HEK293 (cell line): Measurements from ENCODE around the gene RAI14.

Experiments used
- CTCF ChIA-PET: fragments of 350-600 bp; formaldehyde crosslinking; extraction: SDS; loops from one replicate; lab custom pipeline; 2021; ENCODE audit warnings: antibody characterized with exemption; lab: Yijun Ruan, JAX
- POLR2A ChIA-PET: fragments of 300-600 bp; formaldehyde crosslinking; extraction: SDS; loops from one replicate; lab custom pipeline; 2020; ENCODE audit warnings: antibody characterized with exemption, inconsistent platforms; lab: Yijun Ruan, JAX
- H3K27ac ChIP-seq: fragments of 200-500 bp; sonication (Bioruptor generic); 2 replicates; pipeline ENCODE4 v1.5.1; 2014; ENCODE audit warnings: low read depth, low read length, control low read depth, inconsistent platforms; ENCODE audit errors: extremely low read depth
- H3K36me3 ChIP-seq, 2 experiments: fragments of 200-500 bp in 1 of 2; sonication (Bioruptor generic) in 1 of 2; 1 replicate in 1 of 2; 2 replicates in 1 of 2; pipeline ENCODE4 v1.5.1; 2014 to 2017; ENCODE audit warnings: inconsistent platforms in 2 of 2, low read length in 2 of 2; ENCODE audit not compliant: control insufficient read depth in 2 of 2, insufficient read depth in 1 of 2
- H3K4me1 ChIP-seq: fragments of 200-500 bp; sonication (Bioruptor generic); 2 replicates; pipeline ENCODE4 v1.5.1; 2014; ENCODE audit warnings: mild to moderate bottlenecking, low read length, inconsistent platforms; ENCODE audit not compliant: control insufficient read depth, insufficient read depth
- H3K4me3 ChIP-seq: 2 replicates; pipeline ENCODE4 v1.5.1; 2011; ENCODE audit warnings: low read depth, mild to moderate bottlenecking, control low read depth, low read length, moderate library complexity
- H3K9me3 ChIP-seq: fragments of 200-500 bp; sonication (Bioruptor generic); 2 replicates; pipeline ENCODE4 v1.5.1; 2014; ENCODE audit warnings: low read depth, low read length, inconsistent platforms; ENCODE audit not compliant: control insufficient read depth, insufficient read depth
- MEIS1 ChIP-seq: sonication (generic); formaldehyde crosslinking; IDR thresholded peaks from 2 replicates; pipeline ENCODE4 v1.8.1; 2022; ENCODE audit warnings: missing genetic modification reagents, mild to moderate bottlenecking, borderline replicate concordance
- PRDM1 ChIP-seq: fragments of 450-650 bp; formaldehyde crosslinking; IDR thresholded peaks from 2 replicates; pipeline ENCODE4; 2016; ENCODE audit warnings: missing biosample characterization, missing genetic modification characterization
- PRDM10 ChIP-seq: fragments of 450-650 bp; formaldehyde crosslinking; IDR thresholded peaks from 2 replicates; pipeline ENCODE4 v1.5.1; 2016; ENCODE audit warnings: missing biosample characterization, missing genetic modification characterization
- SP7 ChIP-seq: fragments of 450-650 bp; formaldehyde crosslinking; IDR thresholded peaks from 2 replicates; pipeline ENCODE4 v1.5.1; 2016; ENCODE audit warnings: missing biosample characterization, missing genetic modification characterization
- TSHZ1 ChIP-seq: fragments of 450-650 bp; formaldehyde crosslinking; IDR thresholded peaks from 2 replicates; pipeline ENCODE4 v1.5.1; 2016; ENCODE audit warnings: missing biosample characterization, missing genetic modification characterization, borderline replicate concordance
- ZFHX2 ChIP-seq: fragments of 450-650 bp; formaldehyde crosslinking; conservative IDR thresholded peaks from 2 replicates; pipeline ENCODE4 v1.5.1; 2016; ENCODE audit warnings: missing biosample characterization, missing genetic modification characterization
- ZIC2 ChIP-seq: fragments of 450-650 bp; formaldehyde crosslinking; IDR thresholded peaks from 2 replicates; pipeline ENCODE4 v1.5.1; 2016; ENCODE audit warnings: missing biosample characterization, missing genetic modification characterization
- ZNF140 ChIP-seq: fragments of 450-650 bp; formaldehyde crosslinking; IDR thresholded peaks from 2 replicates; pipeline ENCODE4 v1.5.1; 2016; ENCODE audit warnings: missing biosample characterization, missing genetic modification characterization
- ZNF223 ChIP-seq: fragments of 450-650 bp; formaldehyde crosslinking; IDR thresholded peaks from 2 replicates; pipeline ENCODE4 v1.5.1; 2016; ENCODE audit warnings: missing biosample characterization, missing genetic modification characterization
- ZNF501 ChIP-seq: fragments of 450-650 bp; formaldehyde crosslinking; IDR thresholded peaks from 2 replicates; pipeline ENCODE4 v1.5.1; 2016; ENCODE audit warnings: missing biosample characterization, missing genetic modification characterization
- ZNF558 ChIP-seq: fragments of 450-650 bp; formaldehyde crosslinking; IDR thresholded peaks from 2 replicates; pipeline ENCODE4 v1.5.1; 2016; ENCODE audit warnings: missing biosample characterization, missing genetic modification characterization
- ZNF571 ChIP-seq: fragments of 450-650 bp; formaldehyde crosslinking; IDR thresholded peaks from 2 replicates; pipeline ENCODE4 v1.5.0; 2017; ENCODE audit warnings: missing biosample characterization, missing genetic modification characterization
- ZNF600 ChIP-seq: fragments of 450-650 bp; formaldehyde crosslinking; IDR thresholded peaks from 2 replicates; pipeline ENCODE4 v1.5.1; 2016; ENCODE audit warnings: missing biosample characterization, missing genetic modification characterization
- ZNF624 ChIP-seq: fragments of 450-650 bp; formaldehyde crosslinking; IDR thresholded peaks from 2 replicates; pipeline ENCODE4 v1.5.1; 2017; ENCODE audit warnings: missing biosample characterization, missing genetic modification characterization
- ZNF670 ChIP-seq: fragments of 450-650 bp; formaldehyde crosslinking; IDR thresholded peaks from 2 replicates; pipeline ENCODE4 v1.5.1; 2016; ENCODE audit warnings: missing biosample characterization, missing genetic modification characterization, low read depth
- ZNF692 ChIP-seq: fragments of 450-650 bp; formaldehyde crosslinking; IDR thresholded peaks from 2 replicates; pipeline ENCODE4 v1.5.1; 2016; ENCODE audit warnings: missing biosample characterization, missing genetic modification characterization
- ZNF777 ChIP-seq: fragments of 450-650 bp; formaldehyde crosslinking; IDR thresholded peaks from 2 replicates; pipeline ENCODE4 v1.5.1; 2017; ENCODE audit warnings: missing biosample characterization, missing genetic modification characterization, borderline replicate concordance
- TF ChIP-seq, protein P1 (sequence below): fragments of 450-650 bp; IDR thresholded peaks from 2 replicates; pipeline ENCODE4 v1.5.1; 2018; ENCODE audit warnings: missing biosample characterization, missing genetic modification characterization
- TF ChIP-seq, protein P2 (sequence below): fragments of 450-650 bp; formaldehyde crosslinking; IDR thresholded peaks from 2 replicates; pipeline ENCODE4 v1.5.1; 2017; ENCODE audit warnings: missing biosample characterization, missing genetic modification characterization
- TF ChIP-seq, protein P3 (sequence below): fragments of 450-650 bp; formaldehyde crosslinking; optimal IDR thresholded peaks from 2 replicates; pipeline ENCODE3; 2016; ENCODE audit warnings: missing biosample characterization, mild to moderate bottlenecking, missing genetic modification characterization

The RAI14 gene

DNA sequence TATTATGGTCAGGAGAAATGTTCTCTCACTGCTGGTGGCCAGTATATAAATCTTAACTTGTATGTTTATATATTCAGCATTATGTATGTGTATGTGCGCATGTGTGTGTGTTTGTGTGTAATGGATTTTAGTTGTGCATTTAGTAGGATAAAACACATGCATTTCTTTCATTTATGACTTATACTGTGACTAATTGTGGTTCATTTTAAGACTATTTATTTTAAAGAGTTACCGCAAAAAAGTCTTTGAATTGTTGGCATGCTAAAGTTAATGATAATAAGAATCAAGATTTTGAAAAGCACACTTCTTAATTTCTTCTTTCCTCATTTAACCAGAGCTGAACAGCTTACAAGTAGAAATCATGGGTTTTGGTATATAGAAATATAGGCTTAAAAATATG is 60.9 kb downstream of the RAI14 start (continued):
- no peak for TF ChIP-seq ZFHX2 (tag by site-specific recombination)

DNA sequence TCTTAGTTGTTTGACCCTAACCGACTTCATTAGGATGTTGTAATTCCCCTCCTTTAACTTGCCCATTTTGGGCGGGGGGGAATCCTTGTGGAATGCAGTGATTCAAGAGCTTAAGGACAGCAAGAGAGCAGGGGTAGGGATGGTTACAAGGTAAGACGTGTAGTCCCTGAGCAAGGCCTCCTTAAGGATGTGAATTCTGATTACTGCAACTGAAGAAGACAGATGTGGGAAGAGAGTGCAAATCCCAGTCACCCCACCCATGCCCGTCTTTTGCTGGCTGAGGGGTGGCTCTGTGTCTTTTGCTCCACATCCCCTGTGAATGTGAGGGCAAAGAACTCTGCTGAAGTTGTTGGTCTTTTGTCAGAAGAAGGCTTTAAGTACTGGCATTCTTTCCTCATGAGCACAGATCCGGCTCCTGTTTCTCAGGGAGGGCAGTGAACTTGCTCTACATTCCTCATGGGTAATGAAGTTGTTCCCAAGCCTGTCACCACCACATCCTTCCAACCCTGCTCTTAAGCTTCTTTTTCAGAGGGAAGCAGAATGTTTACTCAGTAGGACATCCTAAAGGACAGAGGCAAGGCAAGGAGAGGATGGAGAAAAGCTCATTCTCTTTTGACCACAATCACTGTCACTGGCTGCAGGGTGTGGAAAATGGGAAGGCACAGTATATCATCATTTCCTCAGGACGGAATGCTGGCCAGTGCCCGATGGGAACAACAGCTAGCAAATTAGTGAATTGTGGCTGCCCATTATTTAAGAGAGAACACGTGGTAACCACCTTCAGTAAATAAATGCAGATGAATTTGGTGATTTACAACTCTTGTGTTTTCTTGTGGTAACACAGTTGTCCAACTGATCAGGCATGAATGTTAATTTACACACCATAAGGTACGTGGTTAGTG is 61.5 kb downstream of the RAI14 start:
- Histone ChIP-seq H3K4me3 (no peak overlapping the region), H3K27ac (no peak overlapping the region), H3K9me3 (no peaks in the 10 kb centered on the region), H3K4me1 (peaks cover 14% of the 10 kb centered on the region), H3K36me3 (no peaks in the 10 kb centered on the region; a peak in 1 of 3 replicates)
- ChIA-PET CTCF (interaction anchor here (0.6 to 1.7 kb wide), 4 partner anchors 31 to 194 kb away, joined by 3 to 6 read pairs (median 4); no protein-coding TSS in a partner anchor), POLR2A (interaction anchor here (1.0 kb wide), 1 partner anchor 30 kb away, joined by 3 read pairs; no protein-coding TSS in a partner anchor)
- TF ChIP-seq, protein P1, sequence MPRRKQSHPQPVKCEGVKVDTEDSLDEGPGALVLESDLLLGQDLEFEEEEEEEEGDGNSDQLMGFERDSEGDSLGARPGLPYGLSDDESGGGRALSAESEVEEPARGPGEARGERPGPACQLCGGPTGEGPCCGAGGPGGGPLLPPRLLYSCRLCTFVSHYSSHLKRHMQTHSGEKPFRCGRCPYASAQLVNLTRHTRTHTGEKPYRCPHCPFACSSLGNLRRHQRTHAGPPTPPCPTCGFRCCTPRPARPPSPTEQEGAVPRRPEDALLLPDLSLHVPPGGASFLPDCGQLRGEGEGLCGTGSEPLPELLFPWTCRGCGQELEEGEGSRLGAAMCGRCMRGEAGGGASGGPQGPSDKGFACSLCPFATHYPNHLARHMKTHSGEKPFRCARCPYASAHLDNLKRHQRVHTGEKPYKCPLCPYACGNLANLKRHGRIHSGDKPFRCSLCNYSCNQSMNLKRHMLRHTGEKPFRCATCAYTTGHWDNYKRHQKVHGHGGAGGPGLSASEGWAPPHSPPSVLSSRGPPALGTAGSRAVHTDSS = no peak
- TF ChIP-seq ZNF501 (no peak), SP7 (tag by site-specific recombination) (no peak), ZIC2 (tag by site-specific recombination) (no peak), ZNF624 (tag by site-specific recombination) (no peak), ZNF571 (tag by site-specific recombination) (no peak), ZNF692 (tag by site-specific recombination) (no peak), ZNF600 (tag by site-specific recombination) (peak; percentile 51), ZNF670 (tag by site-specific recombination) (no peak), MEIS1 (CRISPR knock-in tag) (no peak), ZNF140 (0 out of 2 replicates have a peak, but pooled peaks have one; percentile 20), PRDM1 (tag by site-specific recombination) (no peak), TSHZ1 (tag by site-specific recombination) (no peak), ZNF777 (tag by site-specific recombination) (no peak), ZNF223 (tag by site-specific recombination) (no peak), ZNF558 (tag by site-specific recombination) (no peak), PRDM10 (peak; percentile 69)
- TF ChIP-seq, protein P2, sequence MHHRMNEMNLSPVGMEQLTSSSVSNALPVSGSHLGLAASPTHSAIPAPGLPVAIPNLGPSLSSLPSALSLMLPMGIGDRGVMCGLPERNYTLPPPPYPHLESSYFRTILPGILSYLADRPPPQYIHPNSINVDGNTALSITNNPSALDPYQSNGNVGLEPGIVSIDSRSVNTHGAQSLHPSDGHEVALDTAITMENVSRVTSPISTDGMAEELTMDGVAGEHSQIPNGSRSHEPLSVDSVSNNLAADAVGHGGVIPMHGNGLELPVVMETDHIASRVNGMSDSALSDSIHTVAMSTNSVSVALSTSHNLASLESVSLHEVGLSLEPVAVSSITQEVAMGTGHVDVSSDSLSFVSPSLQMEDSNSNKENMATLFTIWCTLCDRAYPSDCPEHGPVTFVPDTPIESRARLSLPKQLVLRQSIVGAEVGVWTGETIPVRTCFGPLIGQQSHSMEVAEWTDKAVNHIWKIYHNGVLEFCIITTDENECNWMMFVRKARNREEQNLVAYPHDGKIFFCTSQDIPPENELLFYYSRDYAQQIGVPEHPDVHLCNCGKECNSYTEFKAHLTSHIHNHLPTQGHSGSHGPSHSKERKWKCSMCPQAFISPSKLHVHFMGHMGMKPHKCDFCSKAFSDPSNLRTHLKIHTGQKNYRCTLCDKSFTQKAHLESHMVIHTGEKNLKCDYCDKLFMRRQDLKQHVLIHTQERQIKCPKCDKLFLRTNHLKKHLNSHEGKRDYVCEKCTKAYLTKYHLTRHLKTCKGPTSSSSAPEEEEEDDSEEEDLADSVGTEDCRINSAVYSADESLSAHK (tag by site-specific recombination) = no peak
- TF ChIP-seq, protein P3, sequence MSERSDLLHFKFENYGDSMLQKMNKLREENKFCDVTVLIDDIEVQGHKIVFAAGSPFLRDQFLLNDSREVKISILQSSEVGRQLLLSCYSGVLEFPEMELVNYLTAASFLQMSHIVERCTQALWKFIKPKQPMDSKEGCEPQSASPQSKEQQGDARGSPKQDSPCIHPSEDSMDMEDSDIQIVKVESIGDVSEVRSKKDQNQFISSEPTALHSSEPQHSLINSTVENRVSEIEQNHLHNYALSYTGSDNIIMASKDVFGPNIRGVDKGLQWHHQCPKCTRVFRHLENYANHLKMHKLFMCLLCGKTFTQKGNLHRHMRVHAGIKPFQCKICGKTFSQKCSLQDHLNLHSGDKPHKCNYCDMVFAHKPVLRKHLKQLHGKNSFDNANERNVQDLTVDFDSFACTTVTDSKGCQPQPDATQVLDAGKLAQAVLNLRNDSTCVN (tag by site-specific recombination) = no peak
